Diencephalon (tissue), 1 donor: ENCODE measurements around the gene MINAR1. TPM values are rescaled to one million over a fixed set of nuclear protein-coding genes. Genes with fewer than 3 reads are reported as not detected.

ENCODE experiments used
- total RNA-seq: library from RNA; depleted of rRNA; stranded (reverse); fragments of >200 nt; gene quantifications from one replicate; pipeline ENCODE4 v1.2.3, GENCODE V29; 2014

MINAR1 gene
- 41.8 TPM for total RNA-seq

GRCh38 chr15:79431636-79432344, at the start of gene MINAR1:
MINAR1 (plus strand) TSS chr15:79432336; CDS start chr15:79456148, 23,812 bp downstream.

Other genes with a start within 250 kb of the MINAR1 start
- 0.92 TPM for gene ANKRD34C, start 149.6 kb upstream of the MINAR1 start, total RNA-seq
- 37.4 TPM for gene TMED3, start 121.2 kb upstream of the MINAR1 start, total RNA-seq